HepG2 (cell line): Measurements from ENCODE around the gene INTS4. TPM values are rescaled to one million over a fixed set of nuclear protein-coding genes. Genes with fewer than 3 reads are reported as not detected.

Experiments
- ATM ChIP-seq: fragments of 450-650 bp; IDR thresholded peaks from 2 replicates; pipeline ENCODE4 v1.7.1; 2017; ENCODE audit warnings: mild to moderate bottlenecking, borderline replicate concordance
- CEBPB ChIP-seq: IDR thresholded peaks from 2 replicates; pipeline ENCODE4 v1.6.1; 2011; ENCODE audit warnings: low read depth, low read length, improper control_type of control experiment, borderline replicate concordance
- HIVEP1 ChIP-seq: sonication (generic); formaldehyde crosslinking; IDR thresholded peaks from 2 replicates; pipeline ENCODE4 v1.4.0; 2020; ENCODE audit warnings: mild to moderate bottlenecking, missing genetic modification reagents
- JUND ChIP-seq: sonication (generic); formaldehyde crosslinking; IDR thresholded peaks from 2 replicates; pipeline ENCODE4 v1.8.0; 2022; ENCODE audit warnings: mild to moderate bottlenecking, missing genetic modification reagents
- SMAD3 ChIP-seq: sonication (generic); formaldehyde crosslinking; IDR thresholded peaks from 2 replicates; pipeline ENCODE4 v1.4.0; 2020; ENCODE audit warnings: missing genetic modification reagents
- SRSF4 ChIP-seq: fragments of 200-400 bp; formaldehyde crosslinking; IDR thresholded peaks from one replicate; pipeline ENCODE4 v1.6.1; 2018; ENCODE audit warnings: mild to moderate bottlenecking, low read depth, low read length, moderate library complexity; ENCODE audit not compliant: poor library complexity, severe bottlenecking
- ZNF160 ChIP-seq: sonication (generic); formaldehyde crosslinking; IDR thresholded peaks from 2 replicates; pipeline ENCODE4 v1.8.0; 2022; ENCODE audit warnings: mild to moderate bottlenecking, inconsistent platforms, missing genetic modification reagents
- ZNF207 ChIP-seq: fragments of 450-650 bp; IDR thresholded peaks from 2 replicates; pipeline ENCODE4 v1.6.1; 2016; ENCODE audit warnings: antibody characterized with exemption, borderline replicate concordance
- ZNF256 ChIP-seq: sonication (generic); formaldehyde crosslinking; conservative IDR thresholded peaks from 2 replicates; pipeline ENCODE4 v1.4.0; 2020; ENCODE audit warnings: missing genetic modification reagents
- ZNF367 ChIP-seq: sonication (generic); formaldehyde crosslinking; IDR thresholded peaks from 2 replicates; pipeline ENCODE4 v1.4.0; 2020; ENCODE audit warnings: missing genetic modification reagents, borderline replicate concordance
- ZNF724P ChIP-seq: sonication (generic); formaldehyde crosslinking; IDR thresholded peaks from 2 replicates; pipeline ENCODE4 v1.8.0; 2022; ENCODE audit warnings: missing genetic modification reagents, borderline replicate concordance
- polyA plus RNA-seq, 8 experiments: library from polyadenylated mRNA; depleted of rRNA in 3 of 8; stranded (reverse) in 7 of 8; unstranded in 1 of 8; fragments of >200 nt; fragmentation: Illumina TruSeq in 4 of 8; extraction: Trizol in 4 of 8; gene quantifications; 2 replicates each; pipeline versions ENCODE4 v1.2.1 to v1.2.3, GENCODE V29; 2011 to 2016; ENCODE audit warnings: low read depth in 4 of 8, missing spikeins in 1 of 8, mixed read lengths in 1 of 8; ENCODE audit not compliant: insufficient read depth in 1 of 8
- total RNA-seq, 5 experiments: library from RNA; depleted of rRNA; stranded (reverse); fragments of >200 nt; fragmentation: Illumina TruSeq; extraction: Trizol; gene quantifications; 2 replicates each; pipeline ENCODE4 v1.2.3, GENCODE V29; 2016; ENCODE audit warnings: low read depth in 1 of 5
- TF ChIP-seq, protein P1 (sequence below): sonication (generic); formaldehyde crosslinking; IDR thresholded peaks from 2 replicates; pipeline ENCODE4 v1.5.1; 2020; ENCODE audit warnings: missing genetic modification reagents, mild to moderate bottlenecking, borderline replicate concordance
- TF ChIP-seq, protein P2 (sequence below): sonication (generic); formaldehyde crosslinking; IDR thresholded peaks from 2 replicates; pipeline ENCODE4 v1.4.0; 2020; ENCODE audit warnings: mild to moderate bottlenecking, low read depth, missing genetic modification reagents
- TF ChIP-seq, protein P3 (sequence below): sonication (generic); formaldehyde crosslinking; IDR thresholded peaks from 2 replicates; pipeline ENCODE4 v1.4.0; 2020; ENCODE audit warnings: low read depth, missing genetic modification reagents
- TF ChIP-seq, protein P4 (sequence below), 2 experiments: fragments of 450-650 bp in 1 of 2; sonication (generic) in 1 of 2; formaldehyde crosslinking; IDR thresholded peaks; 2 replicates each; pipeline versions ENCODE4 v1.5.0 to v1.8.0; 2020 to 2022; ENCODE audit warnings: mild to moderate bottlenecking in 1 of 2, missing genetic modification reagents in 1 of 2
- TF ChIP-seq, protein P5 (sequence below): sonication (generic); formaldehyde crosslinking; conservative IDR thresholded peaks from 2 replicates; pipeline ENCODE4 v1.8.0; 2022; ENCODE audit warnings: low read depth, missing genetic modification reagents

INTS4 gene
- total and polyA plus RNA-seq, 2 of the 13 experiments (the other 11 are each of a cell fraction or from before 2014, with no cell fraction given) = 37.3 to 44.8 TPM

DNA sequence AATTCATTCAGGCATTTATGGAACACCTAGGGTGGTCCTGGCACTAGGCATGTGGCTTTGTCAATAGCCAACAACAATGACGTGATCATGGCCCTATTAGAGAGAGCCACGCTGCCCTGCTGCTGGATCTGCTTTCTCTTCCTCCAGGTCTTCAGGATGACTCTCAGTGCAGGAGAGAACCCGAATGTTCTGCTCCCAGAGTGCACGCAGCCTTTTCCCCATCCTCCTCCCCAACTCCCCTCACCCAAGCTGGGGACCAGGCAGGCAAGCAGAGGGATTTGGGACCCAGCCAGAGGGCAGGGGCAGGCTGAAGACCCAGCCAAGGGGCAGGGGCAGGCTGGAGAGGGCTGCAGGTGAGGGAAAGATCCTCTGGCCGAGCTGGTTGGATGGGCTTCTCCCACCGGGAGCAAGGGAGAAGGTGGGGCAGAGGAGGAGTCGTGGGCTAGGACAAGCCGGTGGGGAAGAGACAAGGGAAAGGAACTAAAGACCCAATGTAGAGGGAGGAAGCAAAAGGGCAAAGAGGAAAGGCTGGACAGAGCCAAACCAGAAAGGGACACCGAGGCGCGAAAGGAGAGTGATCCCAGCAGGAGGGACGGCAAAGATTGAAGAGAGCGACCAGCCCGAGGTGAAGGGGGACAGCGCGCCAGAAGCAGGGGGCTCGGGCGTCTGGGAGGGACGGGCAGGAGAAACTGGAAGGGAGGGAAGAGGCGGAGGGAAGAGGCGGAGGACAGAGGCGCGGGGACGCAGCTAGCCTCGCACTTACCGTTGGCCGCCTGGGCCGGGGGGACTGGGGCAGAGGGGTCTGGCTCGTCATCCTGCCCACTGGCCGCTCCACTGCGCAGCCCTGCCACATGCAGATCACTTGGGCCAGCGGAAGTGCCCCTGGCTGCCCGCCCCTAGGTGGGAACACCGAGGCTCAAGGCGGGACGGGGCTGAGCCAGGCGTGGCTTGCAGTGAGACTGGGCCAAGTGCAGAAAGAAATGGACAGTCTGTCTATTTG is 28.2 kb upstream of the INTS4 start, which contains the start of gene KCTD14 (continued):
- TF ChIP-seq, protein P1, sequence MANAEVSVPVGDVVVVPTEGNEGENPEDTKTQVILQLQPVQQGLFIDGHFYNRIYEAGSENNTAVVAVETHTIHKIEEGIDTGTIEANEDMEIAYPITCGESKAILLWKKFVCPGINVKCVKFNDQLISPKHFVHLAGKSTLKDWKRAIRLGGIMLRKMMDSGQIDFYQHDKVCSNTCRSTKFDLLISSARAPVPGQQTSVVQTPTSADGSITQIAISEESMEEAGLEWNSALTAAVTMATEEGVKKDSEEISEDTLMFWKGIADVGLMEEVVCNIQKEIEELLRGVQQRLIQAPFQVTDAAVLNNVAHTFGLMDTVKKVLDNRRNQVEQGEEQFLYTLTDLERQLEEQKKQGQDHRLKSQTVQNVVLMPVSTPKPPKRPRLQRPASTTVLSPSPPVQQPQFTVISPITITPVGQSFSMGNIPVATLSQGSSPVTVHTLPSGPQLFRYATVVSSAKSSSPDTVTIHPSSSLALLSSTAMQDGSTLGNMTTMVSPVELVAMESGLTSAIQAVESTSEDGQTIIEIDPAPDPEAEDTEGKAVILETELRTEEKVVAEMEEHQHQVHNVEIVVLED (CRISPR knock-in tag) = no peak
- TF ChIP-seq ZNF724P (CRISPR knock-in tag) (no peak), ZNF367 (CRISPR knock-in tag) (no peak), CEBPB (no peak), ZNF207 (no peak), JUND (CRISPR knock-in tag) (no peak), HIVEP1 (CRISPR knock-in tag) (no peak), SRSF4 (no peak), ATM (no peak), SMAD3 (CRISPR knock-in tag) (no peak), ZNF256 (CRISPR knock-in tag) (no peak), ZNF160 (CRISPR knock-in tag) (no peak)
- TF ChIP-seq, protein P2, sequence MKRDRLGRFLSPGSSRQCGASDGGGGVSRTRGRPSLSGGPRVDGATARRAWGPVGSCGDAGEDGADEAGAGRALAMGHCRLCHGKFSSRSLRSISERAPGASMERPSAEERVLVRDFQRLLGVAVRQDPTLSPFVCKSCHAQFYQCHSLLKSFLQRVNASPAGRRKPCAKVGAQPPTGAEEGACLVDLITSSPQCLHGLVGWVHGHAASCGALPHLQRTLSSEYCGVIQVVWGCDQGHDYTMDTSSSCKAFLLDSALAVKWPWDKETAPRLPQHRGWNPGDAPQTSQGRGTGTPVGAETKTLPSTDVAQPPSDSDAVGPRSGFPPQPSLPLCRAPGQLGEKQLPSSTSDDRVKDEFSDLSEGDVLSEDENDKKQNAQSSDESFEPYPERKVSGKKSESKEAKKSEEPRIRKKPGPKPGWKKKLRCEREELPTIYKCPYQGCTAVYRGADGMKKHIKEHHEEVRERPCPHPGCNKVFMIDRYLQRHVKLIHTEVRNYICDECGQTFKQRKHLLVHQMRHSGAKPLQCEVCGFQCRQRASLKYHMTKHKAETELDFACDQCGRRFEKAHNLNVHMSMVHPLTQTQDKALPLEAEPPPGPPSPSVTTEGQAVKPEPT = no peak
- TF ChIP-seq, protein P3, sequence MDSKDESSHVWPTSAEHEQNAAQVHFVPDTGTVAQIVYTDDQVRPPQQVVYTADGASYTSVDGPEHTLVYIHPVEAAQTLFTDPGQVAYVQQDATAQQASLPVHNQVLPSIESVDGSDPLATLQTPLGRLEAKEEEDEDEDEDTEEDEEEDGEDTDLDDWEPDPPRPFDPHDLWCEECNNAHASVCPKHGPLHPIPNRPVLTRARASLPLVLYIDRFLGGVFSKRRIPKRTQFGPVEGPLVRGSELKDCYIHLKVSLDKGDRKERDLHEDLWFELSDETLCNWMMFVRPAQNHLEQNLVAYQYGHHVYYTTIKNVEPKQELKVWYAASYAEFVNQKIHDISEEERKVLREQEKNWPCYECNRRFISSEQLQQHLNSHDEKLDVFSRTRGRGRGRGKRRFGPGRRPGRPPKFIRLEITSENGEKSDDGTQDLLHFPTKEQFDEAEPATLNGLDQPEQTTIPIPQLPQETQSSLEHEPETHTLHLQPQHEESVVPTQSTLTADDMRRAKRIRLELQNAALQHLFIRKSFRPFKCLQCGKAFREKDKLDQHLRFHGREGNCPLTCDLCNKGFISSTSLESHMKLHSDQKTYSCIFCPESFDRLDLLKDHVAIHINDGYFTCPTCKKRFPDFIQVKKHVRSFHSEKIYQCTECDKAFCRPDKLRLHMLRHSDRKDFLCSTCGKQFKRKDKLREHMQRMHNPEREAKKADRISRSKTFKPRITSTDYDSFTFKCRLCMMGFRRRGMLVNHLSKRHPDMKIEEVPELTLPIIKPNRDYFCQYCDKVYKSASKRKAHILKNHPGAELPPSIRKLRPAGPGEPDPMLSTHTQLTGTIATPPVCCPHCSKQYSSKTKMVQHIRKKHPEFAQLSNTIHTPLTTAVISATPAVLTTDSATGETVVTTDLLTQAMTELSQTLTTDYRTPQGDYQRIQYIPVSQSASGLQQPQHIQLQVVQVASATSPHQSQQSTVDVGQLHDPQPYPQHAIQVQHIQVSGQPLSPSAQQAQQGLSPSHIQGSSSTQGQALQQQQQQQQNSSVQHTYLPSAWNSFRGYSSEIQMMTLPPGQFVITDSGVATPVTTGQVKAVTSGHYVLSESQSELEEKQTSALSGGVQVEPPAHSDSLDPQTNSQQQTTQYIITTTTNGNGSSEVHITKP (CRISPR knock-in tag) = peak; percentile 57; the same call in 1 of the 2 replicates
- TF ChIP-seq, protein P4, sequence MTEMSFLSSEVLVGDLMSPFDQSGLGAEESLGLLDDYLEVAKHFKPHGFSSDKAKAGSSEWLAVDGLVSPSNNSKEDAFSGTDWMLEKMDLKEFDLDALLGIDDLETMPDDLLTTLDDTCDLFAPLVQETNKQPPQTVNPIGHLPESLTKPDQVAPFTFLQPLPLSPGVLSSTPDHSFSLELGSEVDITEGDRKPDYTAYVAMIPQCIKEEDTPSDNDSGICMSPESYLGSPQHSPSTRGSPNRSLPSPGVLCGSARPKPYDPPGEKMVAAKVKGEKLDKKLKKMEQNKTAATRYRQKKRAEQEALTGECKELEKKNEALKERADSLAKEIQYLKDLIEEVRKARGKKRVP (CRISPR knock-in tag; IDR thresholded peaks at IDR 0.05) = peak in 1 of 2 experiments; percentile 66; a peak in 1 of 4 replicates
- TF ChIP-seq, protein P5, sequence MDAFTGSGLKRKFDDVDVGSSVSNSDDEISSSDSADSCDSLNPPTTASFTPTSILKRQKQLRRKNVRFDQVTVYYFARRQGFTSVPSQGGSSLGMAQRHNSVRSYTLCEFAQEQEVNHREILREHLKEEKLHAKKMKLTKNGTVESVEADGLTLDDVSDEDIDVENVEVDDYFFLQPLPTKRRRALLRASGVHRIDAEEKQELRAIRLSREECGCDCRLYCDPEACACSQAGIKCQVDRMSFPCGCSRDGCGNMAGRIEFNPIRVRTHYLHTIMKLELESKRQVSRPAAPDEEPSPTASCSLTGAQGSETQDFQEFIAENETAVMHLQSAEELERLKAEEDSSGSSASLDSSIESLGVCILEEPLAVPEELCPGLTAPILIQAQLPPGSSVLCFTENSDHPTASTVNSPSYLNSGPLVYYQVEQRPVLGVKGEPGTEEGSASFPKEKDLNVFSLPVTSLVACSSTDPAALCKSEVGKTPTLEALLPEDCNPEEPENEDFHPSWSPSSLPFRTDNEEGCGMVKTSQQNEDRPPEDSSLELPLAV (CRISPR knock-in tag) = no peak
